ENCODE measurements around the gene KRTDAP.

Gene KRTDAP

GRCh38 chr19:35512831-35513627, 22.8 kb upstream of the KRTDAP start:
- DNase-seq = no peak

GRCh38 chr19:35511337-35511736, 21.1 kb upstream of the KRTDAP start:
- no peak for DNase-seq

- DNase-seq = no peak
Measured at GRCh38 chr19:35510626-35510964, 20.3 kb upstream of the KRTDAP start.

GRCh38 chr19:35509861-35510625, 19.8 kb upstream of the KRTDAP start:
- peak; percentile 38 for DNase-seq

- DNase-seq = no peak
Measured at GRCh38 chr19:35509018-35509652, 18.9 kb upstream of the KRTDAP start.

GRCh38 chr19:35508129-35508528, 17.9 kb upstream of the KRTDAP start:
- DNase-seq = no peak

- DNase-seq = no peak
Measured at GRCh38 chr19:35507561-35507960, 17.3 kb upstream of the KRTDAP start.

GRCh38 chr19:35506011-35506410, 15.7 kb upstream of the KRTDAP start:
- no peak for DNase-seq

- no peak for DNase-seq
Measured at GRCh38 chr19:35502751-35503150, 12.5 kb upstream of the KRTDAP start.

GRCh38 chr19:35501684-35502083, 11.4 kb upstream of the KRTDAP start:
- DNase-seq = peak; percentile 16

- DNase-seq = no peak
Measured at GRCh38 chr19:35500611-35501010, 10.3 kb upstream of the KRTDAP start.

- DNase-seq = no peak
Measured at GRCh38 chr19:35498984-35499527, 8.8 kb upstream of the KRTDAP start.

GRCh38 chr19:35498220-35498619, 8.0 kb upstream of the KRTDAP start:
- DNase-seq = no peak

GRCh38 chr19:35497406-35497805, 7.1 kb upstream of the KRTDAP start:
- no peak for DNase-seq

GRCh38 chr19:35495107-35496064, 5.1 kb upstream of the KRTDAP start:
- DNase-seq = peak; percentile 57

- DNase-seq = no peak
Measured at GRCh38 chr19:35493971-35494370, 3.7 kb upstream of the KRTDAP start.

- DNase-seq = no peak
Measured at GRCh38 chr19:35491836-35492360, 1.6 kb upstream of the KRTDAP start.

GRCh38 chr19:35488677-35489076, 1.6 kb downstream of the KRTDAP start:
- DNase-seq = no peak

GRCh38 chr19:35487656-35488182, 2.5 kb downstream of the KRTDAP start:
- no peak for DNase-seq

- DNase-seq = no peak
Measured at GRCh38 chr19:35486268-35486708, 4.0 kb downstream of the KRTDAP start.

- no peak for DNase-seq
Measured at GRCh38 chr19:35484252-35485036, 5.8 kb downstream of the KRTDAP start.

All from fibroblast of upper back skin (primary cell).